Measurements from ENCODE around the gene PYHIN1.

PYHIN1 gene

GRCh38 chr1:158961178-158961577, 29.8 kb downstream of the PYHIN1 start:
- Mint-ChIP-seq H3K36me3 (peaks cover 27% of the 10 kb centered on the region), H3K4me3 (no peak overlapping the region), H3K27me3 (no peaks in the 10 kb centered on the region), H3K27ac (peak overlapping the region; percentile 43), H3K9me3 (peaks cover 8% of the 10 kb centered on the region), H3K4me1 (peaks cover 6% of the 10 kb centered on the region)

GRCh38 chr1:158962983-158963382, 31.6 kb downstream of the PYHIN1 start:
- Mint-ChIP-seq H3K27me3 (no peaks in the 10 kb centered on the region), H3K36me3 (peaks cover 30% of the 10 kb centered on the region), H3K4me3 (no peak overlapping the region), H3K9me3 (peaks cover 9% of the 10 kb centered on the region), H3K4me1 (peaks cover 10% of the 10 kb centered on the region), H3K27ac (no peak overlapping the region)

- H3K27me3 Mint-ChIP-seq, result no peaks in the 10 kb centered on the region
- H3K4me3 Mint-ChIP-seq, result peak overlapping the region; percentile 51
- peak overlapping the region; percentile 98 for H3K27ac Mint-ChIP-seq
Measured at GRCh38 chr1:158969166-158969565, 37.8 kb downstream of the PYHIN1 start.

GRCh38 chr1:158969855-158970254, 38.5 kb downstream of the PYHIN1 start:
- peaks cover 15% of the 10 kb centered on the region for H3K9me3 Mint-ChIP-seq
- H3K4me1 Mint-ChIP-seq, result peaks cover 42% of the 10 kb centered on the region
- peak overlapping the region; percentile 51 for H3K4me3 Mint-ChIP-seq
- H3K36me3 Mint-ChIP-seq, result peaks cover 31% of the 10 kb centered on the region
- H3K27me3 Mint-ChIP-seq, result no peaks in the 10 kb centered on the region
- H3K27ac Mint-ChIP-seq, result peak overlapping the region; percentile 98

More at GRCh38 chr1:158969166-158969565, 37.8 kb downstream of the PYHIN1 start:
- Mint-ChIP-seq H3K9me3 (peaks cover 15% of the 10 kb centered on the region), H3K4me1 (peaks cover 37% of the 10 kb centered on the region), H3K36me3 (peaks cover 30% of the 10 kb centered on the region)

- no peaks in the 10 kb centered on the region for H3K27me3 Mint-ChIP-seq
- H3K4me1 Mint-ChIP-seq, result peaks cover 55% of the 10 kb centered on the region
- peak overlapping the region; percentile 66 for H3K27ac Mint-ChIP-seq
- peaks cover 35% of the 10 kb centered on the region for H3K36me3 Mint-ChIP-seq
- no peak overlapping the region for H3K4me3 Mint-ChIP-seq
- peaks cover 6% of the 10 kb centered on the region for H3K9me3 Mint-ChIP-seq
Measured at GRCh38 chr1:158972841-158973240, 41.5 kb downstream of the PYHIN1 start.

- Mint-ChIP-seq H3K9me3 (peaks cover 5% of the 10 kb centered on the region), H3K27me3 (no peaks in the 10 kb centered on the region), H3K27ac (peak overlapping the region; percentile 14), H3K36me3 (peaks cover 35% of the 10 kb centered on the region), H3K4me1 (peaks cover 42% of the 10 kb centered on the region), H3K4me3 (no peak overlapping the region)
Measured at GRCh38 chr1:158976219-158976618, 44.9 kb downstream of the PYHIN1 start.

- no peak overlapping the region for H3K4me3 Mint-ChIP-seq
- peaks cover 19% of the 10 kb centered on the region for H3K9me3 Mint-ChIP-seq
- H3K4me1 Mint-ChIP-seq, result peaks cover 33% of the 10 kb centered on the region
- H3K36me3 Mint-ChIP-seq, result peaks cover 47% of the 10 kb centered on the region
- peaks cover 2% of the 10 kb centered on the region for H3K27me3 Mint-ChIP-seq
- no peak overlapping the region for H3K27ac Mint-ChIP-seq
Measured at GRCh38 chr1:158978730-158979129, 47.4 kb downstream of the PYHIN1 start.

GRCh38 chr1:158979229-158979628, 47.9 kb downstream of the PYHIN1 start:
- Mint-ChIP-seq H3K4me3 (no peak overlapping the region), H3K9me3 (peaks cover 24% of the 10 kb centered on the region), H3K4me1 (peaks cover 29% of the 10 kb centered on the region), H3K27ac (no peak overlapping the region), H3K36me3 (peaks cover 48% of the 10 kb centered on the region), H3K27me3 (peaks cover 2% of the 10 kb centered on the region)

GRCh38 chr1:158983235-158983634, 51.9 kb downstream of the PYHIN1 start:
- Mint-ChIP-seq H3K4me1 (peaks cover 12% of the 10 kb centered on the region), H3K36me3 (peaks cover 48% of the 10 kb centered on the region), H3K27ac (no peak overlapping the region), H3K9me3 (peaks cover 28% of the 10 kb centered on the region), H3K27me3 (peaks cover 2% of the 10 kb centered on the region), H3K4me3 (no peak overlapping the region)

- Mint-ChIP-seq H3K27ac (no peak overlapping the region), H3K9me3 (peaks cover 28% of the 10 kb centered on the region), H3K4me3 (no peak overlapping the region), H3K27me3 (peaks cover 2% of the 10 kb centered on the region), H3K36me3 (peaks cover 51% of the 10 kb centered on the region), H3K4me1 (peaks cover 11% of the 10 kb centered on the region)
Measured at GRCh38 chr1:158984386-158984785, 53.0 kb downstream of the PYHIN1 start.

GRCh38 chr1:158989424-158989823, 58.1 kb downstream of the PYHIN1 start:
- Mint-ChIP-seq H3K4me3 (no peak overlapping the region), H3K4me1 (peaks cover 20% of the 10 kb centered on the region), H3K36me3 (peaks cover 43% of the 10 kb centered on the region), H3K27me3 (no peaks in the 10 kb centered on the region), H3K9me3 (peaks cover 2% of the 10 kb centered on the region), H3K27ac (no peak overlapping the region)

GRCh38 chr1:158992787-158993312, 61.5 kb downstream of the PYHIN1 start:
- Mint-ChIP-seq H3K36me3 (peaks cover 41% of the 10 kb centered on the region), H3K27me3 (no peaks in the 10 kb centered on the region), H3K4me1 (peaks cover 45% of the 10 kb centered on the region), H3K27ac (peak overlapping the region; percentile 85), H3K9me3 (no peaks in the 10 kb centered on the region), H3K4me3 (no peak overlapping the region)

GRCh38 chr1:158996998-158997397, 65.6 kb downstream of the PYHIN1 start:
- Mint-ChIP-seq H3K36me3 (peaks cover 19% of the 10 kb centered on the region), H3K27me3 (no peaks in the 10 kb centered on the region), H3K27ac (no peak overlapping the region), H3K9me3 (no peaks in the 10 kb centered on the region), H3K4me1 (peaks cover 49% of the 10 kb centered on the region), H3K4me3 (no peak overlapping the region)

GRCh38 chr1:158998037-158998780, 66.9 kb downstream of the PYHIN1 start:
- Mint-ChIP-seq H3K4me3 (peak overlapping the region; percentile 65), H3K27me3 (no peaks in the 10 kb centered on the region), H3K36me3 (peaks cover 13% of the 10 kb centered on the region), H3K9me3 (no peaks in the 10 kb centered on the region), H3K4me1 (peaks cover 40% of the 10 kb centered on the region), H3K27ac (peak overlapping the region; percentile 91)

- H3K4me1 Mint-ChIP-seq, result peaks cover 40% of the 10 kb centered on the region
- H3K4me3 Mint-ChIP-seq, result peak overlapping the region; percentile 65
- H3K27me3 Mint-ChIP-seq, result no peaks in the 10 kb centered on the region
- H3K36me3 Mint-ChIP-seq, result peaks cover 10% of the 10 kb centered on the region
- H3K27ac Mint-ChIP-seq, result peak overlapping the region; percentile 91
- H3K9me3 Mint-ChIP-seq, result no peaks in the 10 kb centered on the region
Measured at GRCh38 chr1:158998781-158999161, 67.4 kb downstream of the PYHIN1 start.

GRCh38 chr1:158999316-159000069, 68.1 kb downstream of the PYHIN1 start:
- H3K9me3 Mint-ChIP-seq, result no peaks in the 10 kb centered on the region
- H3K27me3 Mint-ChIP-seq, result no peaks in the 10 kb centered on the region
- H3K4me3 Mint-ChIP-seq, result no peak overlapping the region
- peaks cover 8% of the 10 kb centered on the region for H3K36me3 Mint-ChIP-seq
- H3K4me1 Mint-ChIP-seq, result peaks cover 40% of the 10 kb centered on the region
- H3K27ac Mint-ChIP-seq, result no peak overlapping the region

All from activated naive CD4-positive, alpha-beta T cell treated with anti-CD3 and anti-CD28 coated beads, Interleukin-2, amount 50 U/mL, for 24 hours (primary cell).